GM08714 (cell line): ENCODE results near the gene KRT1.

ENCODE experiments used
- H3K4me3 ChIP-seq: fragments of 200-500 bp; sonication (Bioruptor generic); 2 replicates; pipeline ENCODE4 v1.5.1; 2014; ENCODE audit warnings: mild to moderate bottlenecking, low read length, inconsistent platforms
- ZNF274 ChIP-seq: IDR thresholded peaks from 2 replicates; pipeline ENCODE4 v1.6.1; 2012; ENCODE audit warnings: mild to moderate bottlenecking, low read depth, low read length

The KRT1 gene

GRCh38 chr12:52667509-52667908 is 12.7 kb downstream of the KRT1 start:
- TF ChIP-seq ZNF274: no peak
- H3K4me3 ChIP-seq: no peak overlapping the region

GRCh38 chr12:52666471-52666870 is 13.7 kb downstream of the KRT1 start:
- no peak overlapping the region for H3K4me3 ChIP-seq
- TF ChIP-seq ZNF274: no peak

- H3K4me3 ChIP-seq: no peak overlapping the region
- no peak for TF ChIP-seq ZNF274
Measured at GRCh38 chr12:52663420-52663819, 16.8 kb downstream of the KRT1 start.

GRCh38 chr12:52662918-52663229 is 17.3 kb downstream of the KRT1 start:
- H3K4me3 ChIP-seq: no peak overlapping the region
- TF ChIP-seq ZNF274: no peak

GRCh38 chr12:52662093-52662917 is 17.9 kb downstream of the KRT1 start:
- no peak overlapping the region for H3K4me3 ChIP-seq
- TF ChIP-seq ZNF274: no peak

GRCh38 chr12:52661668-52662067 is 18.5 kb downstream of the KRT1 start:
- no peak for TF ChIP-seq ZNF274
- no peak overlapping the region for H3K4me3 ChIP-seq

GRCh38 chr12:52660934-52661499 is 19.2 kb downstream of the KRT1 start:
- no peak for TF ChIP-seq ZNF274

GRCh38 chr12:52659951-52660350 is 20.3 kb downstream of the KRT1 start:
- no peak for TF ChIP-seq ZNF274

More at GRCh38 chr12:52660934-52661499, 19.2 kb downstream of the KRT1 start:
- no peak overlapping the region for H3K4me3 ChIP-seq

GRCh38 chr12:52659395-52659794 is 20.8 kb downstream of the KRT1 start:
- no peak for TF ChIP-seq ZNF274
- H3K4me3 ChIP-seq: no peak overlapping the region

More at GRCh38 chr12:52659951-52660350, 20.3 kb downstream of the KRT1 start:
- no peak overlapping the region for H3K4me3 ChIP-seq

- no peak for TF ChIP-seq ZNF274
- H3K4me3 ChIP-seq: no peak overlapping the region
Measured at GRCh38 chr12:52658196-52658595, 22.0 kb downstream of the KRT1 start.

- H3K4me3 ChIP-seq: no peak overlapping the region
- TF ChIP-seq ZNF274: no peak
Measured at GRCh38 chr12:52657250-52657902, 22.8 kb downstream of the KRT1 start.

GRCh38 chr12:52656616-52657015 is 23.6 kb downstream of the KRT1 start:
- no peak overlapping the region for H3K4me3 ChIP-seq
- TF ChIP-seq ZNF274: no peak

- no peak for TF ChIP-seq ZNF274
- no peak overlapping the region for H3K4me3 ChIP-seq
Measured at GRCh38 chr12:52655720-52656124, 24.5 kb downstream of the KRT1 start.

- no peak overlapping the region for H3K4me3 ChIP-seq
- no peak for TF ChIP-seq ZNF274
Measured at GRCh38 chr12:52655251-52655650, 25.0 kb downstream of the KRT1 start.

- no peak for TF ChIP-seq ZNF274
- H3K4me3 ChIP-seq: no peak within 1 kb of the TSS
Measured at GRCh38 chr12:52651726-52652261, 28.4 kb downstream of the KRT1 start, which contains the start of gene KRT2. KRT2 (minus strand) TSS chr12:52652211; CDS start chr12:52652142, 69 bp downstream.
